ENCODE data around the gene TFPI2.

The TFPI2 gene

DNA sequence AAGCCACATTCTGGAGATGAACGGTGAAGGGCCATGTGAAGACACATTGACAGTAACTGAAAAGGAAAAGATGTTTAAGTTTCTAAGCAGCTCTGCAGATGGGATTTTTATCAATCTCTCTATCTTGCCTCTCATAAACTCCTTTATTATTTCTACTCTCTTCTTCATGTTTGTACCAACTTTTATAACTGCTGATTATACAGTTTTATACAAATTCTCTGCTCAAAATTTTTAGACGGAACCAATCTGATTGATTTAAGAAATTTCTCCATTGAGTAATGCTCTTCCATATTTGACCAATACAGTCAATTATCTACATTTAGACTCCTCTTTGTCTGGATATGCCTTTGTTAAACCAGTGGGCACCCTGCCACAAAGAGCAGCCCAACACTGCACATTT lies 31.7 kb downstream of the TFPI2 start:
- no peak for DNase-seq (ENCODE audit: low read depth, low spot score)

GRCh38 chr7:93856323-93856722 lies 34.2 kb downstream of the TFPI2 start:
- no peak for DNase-seq (ENCODE audit: low read depth, low spot score)

DNA sequence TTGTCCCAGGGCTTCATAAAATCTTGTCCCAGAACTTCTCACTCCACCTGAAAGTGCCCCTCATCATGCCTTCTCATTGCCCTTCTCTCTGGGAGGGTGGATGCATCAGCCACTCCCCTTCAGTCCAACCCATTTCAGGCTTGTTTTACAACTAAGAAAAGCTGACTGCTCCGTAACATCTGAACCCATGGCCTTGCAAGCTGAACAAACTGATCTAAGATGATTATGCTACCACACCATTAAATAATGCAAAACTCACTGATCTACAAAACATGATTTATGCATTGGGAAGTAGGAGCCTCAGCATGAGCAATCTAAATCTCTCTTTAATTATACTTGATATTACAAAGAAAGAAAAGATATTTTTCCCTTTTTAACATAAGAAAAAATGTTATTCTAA lies 34.8 kb downstream of the TFPI2 start:
- DNase-seq (ENCODE audit: low read depth, low spot score), result no peak

DNA sequence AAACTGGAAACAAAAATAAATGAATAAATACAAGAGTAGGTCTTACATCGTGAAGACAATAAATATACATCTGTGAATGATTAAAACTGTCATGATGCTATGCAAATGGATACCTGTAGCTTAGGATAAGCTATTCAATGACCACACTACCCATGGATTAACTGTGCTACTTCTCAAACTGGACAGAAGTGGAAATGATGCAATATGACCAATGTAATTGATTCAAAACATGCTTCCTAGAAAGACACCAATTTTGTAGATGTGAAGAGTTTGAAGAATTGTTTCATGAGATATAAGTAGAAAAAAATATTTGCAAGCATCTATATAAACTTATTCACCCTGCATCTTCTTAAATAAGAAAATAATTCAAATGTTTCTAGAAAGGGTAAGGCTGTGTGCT lies 36.1 kb downstream of the TFPI2 start:
- no peak for DNase-seq (ENCODE audit: low read depth, low spot score)

DNA sequence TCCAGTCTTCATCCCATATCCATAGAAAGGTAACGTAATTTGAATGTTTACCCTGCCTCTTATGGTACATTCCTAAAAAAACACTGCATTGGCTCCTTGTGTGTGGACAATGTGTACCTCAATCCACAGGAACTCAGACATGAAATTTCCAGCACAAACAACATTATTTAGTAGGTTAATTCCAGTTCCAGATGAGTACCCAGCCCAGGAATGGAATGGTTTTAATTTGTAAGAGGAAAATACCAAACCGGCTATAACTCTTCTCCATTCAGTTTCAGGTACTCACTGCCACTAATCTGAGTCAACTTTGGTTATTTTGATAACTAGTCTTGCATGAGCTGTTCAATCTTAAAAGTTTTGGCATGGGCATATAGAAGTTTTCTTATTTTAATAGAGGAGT lies 39.0 kb downstream of the TFPI2 start:
- DNase-seq (ENCODE audit: low read depth, low spot score), result no peak

- DNase-seq (ENCODE audit: low read depth, low spot score), result no peak
Measured at GRCh38 chr7:93843260-93843659, 47.3 kb downstream of the TFPI2 start.

GRCh38 chr7:93838966-93839365 lies 51.6 kb downstream of the TFPI2 start:
- no peak for DNase-seq (ENCODE audit: low read depth, low spot score)

- DNase-seq (ENCODE audit: low read depth, low spot score), result no peak
Measured at GRCh38 chr7:93837245-93837644, 53.3 kb downstream of the TFPI2 start.

- DNase-seq (ENCODE audit: low read depth, low spot score), result no peak
Measured at GRCh38 chr7:93836116-93836515, 54.4 kb downstream of the TFPI2 start.

GRCh38 chr7:93835702-93836101 lies 54.9 kb downstream of the TFPI2 start:
- DNase-seq (ENCODE audit: low read depth, low spot score), result no peak
